ENCODE results near the gene MYO3B.
A peak's percentile ranks its signal among the peaks of the same experiment; 100 is the strongest.

Gene MYO3B

GRCh38 chr2:170214309-170214948 is 36.5 kb downstream of the MYO3B start:
- no peak overlapping the region for H3K4me3 ChIP-seq
- H3K9me3 ChIP-seq (replicated peaks in 1 of 11) = no peaks in the 10 kb centered on the region
- H3K4me2 ChIP-seq = peak overlapping the region in 2 of 11 experiments; percentile 2 to 7; a peak in 2 of 22 replicates
- H3K4me1 ChIP-seq = peaks cover 14 to 20% (median 16%) of the 10 kb centered on the region in 10 experiments
- no peak for TF ChIP-seq Cebpa-rat (IDR thresholded peaks at IDR 0.05)
- no peak overlapping the region for H3K9ac ChIP-seq
- H3K36me3 ChIP-seq = no peaks in the 10 kb centered on the region
- H4K20me1 ChIP-seq = no peaks in the 10 kb centered on the region
- H3K27ac ChIP-seq = no peak overlapping the region
- no peaks in the 10 kb centered on the region for H3K27me3 ChIP-seq

GRCh38 chr2:170215021-170215420 is 37.1 kb downstream of the MYO3B start:
- H3K36me3 ChIP-seq = no peaks in the 10 kb centered on the region
- H3K27me3 ChIP-seq = no peaks in the 10 kb centered on the region
- no peaks in the 10 kb centered on the region for H3K9me3 ChIP-seq (replicated peaks in 1 of 11)
- no peaks in the 10 kb centered on the region for H4K20me1 ChIP-seq
- H3K4me3 ChIP-seq = no peak overlapping the region
- H3K4me2 ChIP-seq = no peak overlapping the region; a peak in 1 of 22 replicates
- peaks cover 14 to 20% (median 16%) of the 10 kb centered on the region in 10 experiments for H3K4me1 ChIP-seq
- no peak overlapping the region for H3K27ac ChIP-seq
- TF ChIP-seq Cebpa-rat (IDR thresholded peaks at IDR 0.05) = no peak
- H3K9ac ChIP-seq = no peak overlapping the region

- Histone ChIP-seq H3K36me3 (no peaks in the 10 kb centered on the region), H3K4me2 (no peak overlapping the region), H3K27ac (no peak overlapping the region), H4K20me1 (no peaks in the 10 kb centered on the region), H3K9ac (no peak overlapping the region), H3K9me3 (replicated peaks in 1 of 11) (no peaks in the 10 kb centered on the region), H3K4me3 (no peak overlapping the region), H3K27me3 (no peaks in the 10 kb centered on the region), H3K4me1 (peaks cover 14 to 20% (median 16%) of the 10 kb centered on the region in 10 experiments)
- TF ChIP-seq Cebpa-rat (IDR thresholded peaks at IDR 0.05) = no peak
Measured at GRCh38 chr2:170216428-170216827, 38.5 kb downstream of the MYO3B start.

- Histone ChIP-seq H3K4me2 (no peak overlapping the region), H3K36me3 (no peaks in the 10 kb centered on the region), H3K27me3 (no peaks in the 10 kb centered on the region), H3K4me1 (peaks cover 15 to 25% (median 17%) of the 10 kb centered on the region in 10 experiments), H4K20me1 (no peaks in the 10 kb centered on the region), H3K27ac (no peak overlapping the region), H3K9ac (no peak overlapping the region), H3K4me3 (no peak overlapping the region), H3K9me3 (replicated peaks in 1 of 11) (no peaks in the 10 kb centered on the region)
- no peak for TF ChIP-seq Cebpa-rat (IDR thresholded peaks at IDR 0.05)
Measured at GRCh38 chr2:170216981-170217380, 39.0 kb downstream of the MYO3B start.

GRCh38 chr2:170217778-170218251 is 39.9 kb downstream of the MYO3B start:
- Histone ChIP-seq H3K27me3 (no peaks in the 10 kb centered on the region), H3K27ac (no peak overlapping the region), H3K4me1 (peaks cover 7 to 20% (median 12%) of the 10 kb centered on the region in 10 experiments; a peak in 19 of 20 replicates), H3K36me3 (no peaks in the 10 kb centered on the region), H4K20me1 (no peaks in the 10 kb centered on the region), H3K9ac (no peak overlapping the region), H3K4me2 (no peak overlapping the region), H3K9me3 (replicated peaks in 1 of 11) (no peaks in the 10 kb centered on the region), H3K4me3 (no peak overlapping the region)
- no peak for TF ChIP-seq Cebpa-rat (IDR thresholded peaks at IDR 0.05)

- H3K4me1 ChIP-seq = peaks cover under 1 to 14% (median 6%) of the 10 kb centered on the region in 10 experiments; a peak in 14 of 20 replicates
- H3K36me3 ChIP-seq = no peaks in the 10 kb centered on the region
- no peaks in the 10 kb centered on the region for H3K27me3 ChIP-seq
- no peaks in the 10 kb centered on the region for H3K9me3 ChIP-seq (replicated peaks in 1 of 11)
- H3K4me3 ChIP-seq = no peak overlapping the region
- TF ChIP-seq Cebpa-rat (IDR thresholded peaks at IDR 0.05) = no peak
- H4K20me1 ChIP-seq = no peaks in the 10 kb centered on the region
- H3K27ac ChIP-seq = no peak overlapping the region
- no peak overlapping the region for H3K4me2 ChIP-seq
- no peak overlapping the region for H3K9ac ChIP-seq
Measured at GRCh38 chr2:170218456-170218855, 40.5 kb downstream of the MYO3B start.

GRCh38 chr2:170218931-170219330 is 41.0 kb downstream of the MYO3B start:
- Histone ChIP-seq H3K36me3 (no peaks in the 10 kb centered on the region), H3K9me3 (replicated peaks in 1 of 11) (no peaks in the 10 kb centered on the region), H3K4me3 (no peak overlapping the region), H3K27me3 (no peaks in the 10 kb centered on the region), H3K27ac (no peak overlapping the region), H3K9ac (no peak overlapping the region), H3K4me2 (no peak overlapping the region), H4K20me1 (no peaks in the 10 kb centered on the region), H3K4me1 (peaks cover 0 to 12% (median 4%) of the 10 kb centered on the region in 10 experiments; a peak in 7 of 20 replicates)
- TF ChIP-seq Cebpa-rat (IDR thresholded peaks at IDR 0.05) = no peak

- Histone ChIP-seq H3K27me3 (no peaks in the 10 kb centered on the region), H3K27ac (peak overlapping the region in 1 of 11 experiments; percentile 2; a peak in 2 of 22 replicates), H3K36me3 (no peaks in the 10 kb centered on the region), H3K4me2 (peak overlapping the region in 5 of 11 experiments; percentile 4 to 22 (median 12); a peak in 6 of 22 replicates), H3K9ac (no peak overlapping the region), H3K4me3 (no peak overlapping the region), H3K9me3 (replicated peaks in 1 of 11) (no peaks in the 10 kb centered on the region), H3K4me1 (peaks cover 0 to 12% (median 2%) of the 10 kb centered on the region in 10 experiments; a peak in 6 of 20 replicates), H4K20me1 (no peaks in the 10 kb centered on the region)
- no peak for TF ChIP-seq Cebpa-rat (IDR thresholded peaks at IDR 0.05)
Measured at GRCh38 chr2:170221317-170222288, 43.7 kb downstream of the MYO3B start.

GRCh38 chr2:170222298-170222697 is 44.4 kb downstream of the MYO3B start:
- Histone ChIP-seq H3K4me1 (peaks cover 0 to 14% (median 2%) of the 10 kb centered on the region in 10 experiments; a peak in 6 of 20 replicates), H3K4me2 (peak overlapping the region in 3 of 11 experiments; percentile 7 to 22 (median 12); a peak in 5 of 22 replicates), H3K36me3 (no peaks in the 10 kb centered on the region), H4K20me1 (no peaks in the 10 kb centered on the region), H3K9ac (no peak overlapping the region), H3K9me3 (replicated peaks in 1 of 11) (no peaks in the 10 kb centered on the region), H3K27me3 (no peaks in the 10 kb centered on the region), H3K4me3 (no peak overlapping the region), H3K27ac (peak overlapping the region in 1 of 11 experiments; percentile 2; a peak in 2 of 22 replicates)
- no peak for TF ChIP-seq Cebpa-rat (IDR thresholded peaks at IDR 0.05)
